Gastroesophageal sphincter (tissue), 4 donors: ENCODE measurements around the gene SLC5A4. TPM values are rescaled to one million over a fixed set of nuclear protein-coding genes. Genes with fewer than 3 reads are reported as not detected.

ENCODE experiments used
- ATAC-seq: fragments of 150-250 bp; one replicate; pipeline ENCODE4 v1.9.1; 2016; ENCODE audit warnings: mild to moderate bottlenecking, moderate library complexity
- H3K27ac ChIP-seq, 4 donors: fragments of 200-600 bp; sonication (generic) in 3 of 4; 1 replicate in 3 of 4; 2 replicates in 1 of 4; pipeline ENCODE4 v1.5.1; 2016 to 2019
- H3K27me3 ChIP-seq: fragments of 200-600 bp; sonication (generic); one replicate; pipeline ENCODE4 v1.5.1; 2019
- H3K36me3 ChIP-seq, 2 donors: fragments of 200-600 bp; sonication (generic); one replicate each; pipeline ENCODE4 v1.5.1; 2019; ENCODE audit warnings: control low read depth in 1 of 2
- H3K4me1 ChIP-seq, 3 donors: fragments of 200-600 bp; sonication (generic); 1 replicate in 2 of 3; 2 replicates in 1 of 3; pipeline ENCODE4 v1.5.1; 2016 to 2019; ENCODE audit warnings: control low read depth in 2 of 3
- H3K4me3 ChIP-seq, 2 donors: fragments of 200-600 bp; sonication (generic); one replicate each; pipeline ENCODE4 v1.5.1; 2019; ENCODE audit warnings: mild to moderate bottlenecking in 1 of 2, moderate library complexity in 1 of 2
- H3K9me3 ChIP-seq, 3 donors: fragments of 200-600 bp; sonication (generic); one replicate each; pipeline ENCODE4 v1.5.1; 2017 to 2019; ENCODE audit warnings: control low read depth in 2 of 3
- EP300 ChIP-seq: sonication (generic); formaldehyde crosslinking; IDR thresholded peaks from one replicate; pipeline ENCODE4 v1.6.1; 2017; ENCODE audit warnings: antibody characterized with exemption, mild to moderate bottlenecking
- POLR2A ChIP-seq, 2 donors: fragments of 450-650 bp; IDR thresholded peaks; one replicate each; pipeline ENCODE4 v1.6.1; 2017; ENCODE audit warnings: antibody characterized with exemption in 2 of 2, mild to moderate bottlenecking in 2 of 2, moderate library complexity in 1 of 2
- POLR2AphosphoS5 ChIP-seq: sonication (generic); formaldehyde crosslinking; IDR thresholded peaks from one replicate; pipeline ENCODE4 v1.6.1; 2017; ENCODE audit warnings: antibody characterized with exemption
- WGBS, 2 donors: methylation state at CpG; one replicate each; pipeline ENCODE4 v1.1.5; 2018; ENCODE audit warnings: low coverage in 1 of 2; 5-methylcytosine and 5-hydroxymethylcytosine counted together
- total RNA-seq, 4 donors: library from RNA; depleted of rRNA; stranded (reverse); fragments of >200 nt; gene quantifications; one replicate each; pipeline ENCODE4 v1.1.0, GENCODE V29; 2016
- TF ChIP-seq, protein P1 (sequence below), 4 experiments: fragments of 200-600 bp in 2 of 4; fragments of 450-650 bp in 2 of 4; sonication (generic) in 1 of 4; IDR thresholded peaks; one replicate each; pipeline ENCODE4 v1.5.1; 2017 to 2019; ENCODE audit warnings: antibody characterized with exemption in 4 of 4, mild to moderate bottlenecking in 2 of 4, moderate library complexity in 2 of 4

Gene SLC5A4
- total RNA-seq, 4 donors from 2014 or later = 0.39 to 0.78 TPM; not detected in 2

DNA sequence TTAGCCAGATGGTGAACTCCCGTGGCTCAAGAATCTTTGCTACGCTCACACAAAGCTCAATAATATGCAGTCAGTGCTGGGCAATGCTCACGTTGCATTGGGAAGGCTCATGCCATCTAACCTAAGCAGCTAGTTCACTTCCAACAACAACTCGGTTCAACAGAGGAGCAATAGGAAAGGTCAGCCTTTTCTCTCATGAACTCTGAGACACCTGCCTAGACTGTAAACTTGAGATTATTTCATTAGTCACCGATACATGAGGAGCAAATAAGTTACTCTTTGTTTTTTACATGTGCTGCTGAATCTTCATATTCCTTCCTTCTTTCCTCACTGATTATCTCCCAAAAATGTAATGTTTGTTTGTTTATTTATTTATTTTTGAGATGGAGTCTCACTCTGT lies 9.0 kb downstream of the SLC5A4 start:
- Histone ChIP-seq H3K36me3 (no peaks in the 10 kb centered on the region), H3K9me3 (no peaks in the 10 kb centered on the region), H3K27me3 (peaks cover 11% of the 10 kb centered on the region), H3K4me1 (no peaks in the 10 kb centered on the region), H3K27ac (no peak overlapping the region), H3K4me3 (no peak overlapping the region)
- TF ChIP-seq POLR2A (IDR thresholded peaks at IDR 0.05) (no peak), EP300 (no peak), POLR2AphosphoS5 (no peak)
- TF ChIP-seq, protein P1, sequence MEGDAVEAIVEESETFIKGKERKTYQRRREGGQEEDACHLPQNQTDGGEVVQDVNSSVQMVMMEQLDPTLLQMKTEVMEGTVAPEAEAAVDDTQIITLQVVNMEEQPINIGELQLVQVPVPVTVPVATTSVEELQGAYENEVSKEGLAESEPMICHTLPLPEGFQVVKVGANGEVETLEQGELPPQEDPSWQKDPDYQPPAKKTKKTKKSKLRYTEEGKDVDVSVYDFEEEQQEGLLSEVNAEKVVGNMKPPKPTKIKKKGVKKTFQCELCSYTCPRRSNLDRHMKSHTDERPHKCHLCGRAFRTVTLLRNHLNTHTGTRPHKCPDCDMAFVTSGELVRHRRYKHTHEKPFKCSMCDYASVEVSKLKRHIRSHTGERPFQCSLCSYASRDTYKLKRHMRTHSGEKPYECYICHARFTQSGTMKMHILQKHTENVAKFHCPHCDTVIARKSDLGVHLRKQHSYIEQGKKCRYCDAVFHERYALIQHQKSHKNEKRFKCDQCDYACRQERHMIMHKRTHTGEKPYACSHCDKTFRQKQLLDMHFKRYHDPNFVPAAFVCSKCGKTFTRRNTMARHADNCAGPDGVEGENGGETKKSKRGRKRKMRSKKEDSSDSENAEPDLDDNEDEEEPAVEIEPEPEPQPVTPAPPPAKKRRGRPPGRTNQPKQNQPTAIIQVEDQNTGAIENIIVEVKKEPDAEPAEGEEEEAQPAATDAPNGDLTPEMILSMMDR (IDR thresholded peaks at IDR 0.05) = no peak
- WGBS, 2 donors = 88 to 89% methylated on average over 5 of the region's 5 CpGs
- ATAC-seq = no peak

DNA sequence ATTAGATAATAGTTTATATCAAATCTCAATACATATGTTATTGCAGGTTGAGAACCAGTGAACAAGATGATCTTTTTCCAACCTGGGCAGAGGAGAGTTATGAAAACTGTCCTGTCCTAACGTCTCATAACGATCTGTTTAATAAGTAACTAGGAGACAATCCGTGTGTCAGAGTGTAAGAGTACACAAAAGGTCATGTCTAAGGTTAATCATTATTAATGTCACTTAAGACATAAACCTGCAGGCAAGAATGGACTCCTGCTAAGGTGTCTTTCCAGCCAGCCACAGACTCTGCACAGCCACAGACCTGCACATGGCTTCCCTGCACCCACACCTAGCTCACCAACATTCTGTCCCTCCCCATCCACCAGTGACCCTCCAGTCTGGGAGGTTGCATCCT lies 10.1 kb downstream of the SLC5A4 start:
- Histone ChIP-seq H3K4me1 (no peaks in the 10 kb centered on the region), H3K4me3 (no peak overlapping the region), H3K36me3 (no peaks in the 10 kb centered on the region), H3K27me3 (peaks cover 10% of the 10 kb centered on the region), H3K9me3 (no peaks in the 10 kb centered on the region), H3K27ac (no peak overlapping the region)
- no peak for ATAC-seq
- 24 to 58% methylated on average over 3 of the region's 3 CpGs for WGBS, 2 donors
- TF ChIP-seq POLR2AphosphoS5 (no peak), EP300 (no peak), POLR2A (IDR thresholded peaks at IDR 0.05) (no peak)
- TF ChIP-seq, protein P1 (IDR thresholded peaks at IDR 0.05) = no peak

DNA sequence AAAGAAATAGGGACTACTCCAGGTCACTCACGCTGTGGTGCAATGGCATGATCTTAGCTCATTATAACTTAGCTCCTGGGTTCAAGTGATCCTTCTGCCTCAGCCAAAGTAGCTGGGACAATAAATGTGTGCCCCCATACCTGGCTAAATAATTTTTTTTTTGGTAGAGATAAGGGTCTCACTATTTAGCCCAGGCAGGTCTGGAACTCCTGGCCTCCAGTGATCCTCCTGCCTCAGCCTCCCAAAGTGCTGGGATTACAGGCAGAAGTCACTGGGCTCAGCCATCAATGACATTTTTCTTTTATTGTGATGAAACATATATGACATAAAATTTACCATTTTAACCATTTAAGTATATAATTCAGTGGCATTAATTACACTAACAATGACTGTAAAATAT lies 10.6 kb downstream of the SLC5A4 start:
- ATAC-seq = no peak
- H3K9me3 ChIP-seq = no peaks in the 10 kb centered on the region

DNA sequence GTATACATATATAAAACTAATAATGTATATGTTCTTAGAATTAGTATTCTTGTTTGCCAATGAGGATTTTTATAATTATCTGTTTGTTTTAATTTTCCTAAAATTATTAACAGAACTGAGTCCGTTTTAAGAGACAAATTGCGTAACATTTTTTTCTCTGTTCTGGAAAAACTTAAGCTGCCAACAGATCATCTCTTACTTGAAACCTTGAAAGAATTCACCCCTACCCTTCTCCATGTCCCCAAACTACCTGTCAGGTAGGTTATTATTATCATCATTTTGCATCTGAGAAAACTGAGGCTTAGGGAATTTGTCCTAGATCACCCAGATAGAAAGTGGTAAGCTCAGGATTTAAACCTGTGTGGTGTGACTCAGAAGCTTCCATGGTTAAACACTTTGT lies 14.7 kb downstream of the SLC5A4 start:
- no peak for ATAC-seq
- 60 to 64% methylated on average over 2 of the region's 2 CpGs for WGBS, 2 donors
- Histone ChIP-seq H3K27me3 (peaks cover 16% of the 10 kb centered on the region), H3K27ac (no peak overlapping the region), H3K4me3 (no peak overlapping the region), H3K4me1 (no peaks in the 10 kb centered on the region), H3K9me3 (no peaks in the 10 kb centered on the region), H3K36me3 (no peaks in the 10 kb centered on the region)
- TF ChIP-seq POLR2A (IDR thresholded peaks at IDR 0.05) = no peak
- TF ChIP-seq, protein P1 (IDR thresholded peaks at IDR 0.05) = no peak
- no peak for TF ChIP-seq POLR2AphosphoS5
- TF ChIP-seq EP300 = no peak

More for the DNA sequence above, 10.6 kb downstream of the SLC5A4 start:
- Histone ChIP-seq H3K27ac (no peak overlapping the region), H3K4me1 (no peaks in the 10 kb centered on the region), H3K27me3 (peaks cover 5% of the 10 kb centered on the region), H3K36me3 (no peaks in the 10 kb centered on the region), H3K4me3 (no peak overlapping the region)
- 94 to 100% methylated on average over 1 of the region's 1 CpG for WGBS, 2 donors
- TF ChIP-seq, protein P1 (IDR thresholded peaks at IDR 0.05) = no peak
- TF ChIP-seq POLR2A (IDR thresholded peaks at IDR 0.05) = no peak
- TF ChIP-seq EP300 = no peak
- no peak for TF ChIP-seq POLR2AphosphoS5

DNA sequence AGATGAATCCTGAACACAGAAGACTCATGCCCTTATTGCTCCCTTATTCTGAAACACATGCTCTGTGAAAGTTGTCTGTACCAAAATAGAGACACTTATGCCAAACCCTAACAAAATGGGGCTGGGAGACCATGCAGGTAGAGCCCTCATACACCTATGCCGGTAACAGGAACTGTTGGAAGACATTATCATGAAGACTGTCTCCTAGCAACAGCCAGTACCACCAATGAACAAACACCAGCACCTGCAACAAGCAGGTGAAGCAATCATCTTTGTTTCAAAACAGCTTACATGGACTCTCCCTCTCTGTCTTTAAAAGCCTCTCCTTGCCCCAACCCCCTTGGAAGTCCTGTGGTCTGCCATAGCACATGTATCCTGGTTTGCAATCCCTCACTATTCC lies 17.2 kb downstream of the SLC5A4 start:
- Histone ChIP-seq H3K4me1 (no peaks in the 10 kb centered on the region), H3K36me3 (no peaks in the 10 kb centered on the region), H3K27ac (no peak overlapping the region), H3K27me3 (peaks cover 26% of the 10 kb centered on the region), H3K9me3 (no peaks in the 10 kb centered on the region), H3K4me3 (no peak overlapping the region)
- no peak for ATAC-seq
- 80 to 100% methylated on average over 1 of the region's 1 CpG for WGBS, 2 donors
- TF ChIP-seq EP300 (no peak), POLR2AphosphoS5 (no peak), POLR2A (IDR thresholded peaks at IDR 0.05) (no peak)
- TF ChIP-seq, protein P1 (IDR thresholded peaks at IDR 0.05) = no peak
